CD4-positive, alpha-beta T cell treated with Interleukin-15 for 1 hour (primary cell): ENCODE data around the gene DBN1.
A peak's percentile ranks its signal among the peaks of the same experiment; 100 is the strongest.

Experiments
- DNase-seq: peaks from one replicate; pipeline ENCODE4 v3.0.0-alpha.2; 2020

DBN1 gene

GRCh38 chr5:177440990-177441780 is 32.2 kb downstream of the DBN1 start:
- peak; percentile 13 for DNase-seq

- peak; percentile 47 for DNase-seq
Measured at GRCh38 chr5:177440211-177440989, 33.0 kb downstream of the DBN1 start.

GRCh38 chr5:177439518-177440053 is 33.8 kb downstream of the DBN1 start:
- DNase-seq: no peak

- DNase-seq: peak; percentile 16
Measured at GRCh38 chr5:177438468-177438867, 35.0 kb downstream of the DBN1 start.

- DNase-seq: no peak
Measured at GRCh38 chr5:177437623-177438022, 35.8 kb downstream of the DBN1 start.

- no peak for DNase-seq
Measured at GRCh38 chr5:177435847-177436536, 37.4 kb downstream of the DBN1 start.

- no peak for DNase-seq
Measured at GRCh38 chr5:177434942-177435738, 38.3 kb downstream of the DBN1 start.

GRCh38 chr5:177434437-177434836 is 39.0 kb downstream of the DBN1 start:
- no peak for DNase-seq

- no peak for DNase-seq
Measured at GRCh38 chr5:177433658-177434217, 39.7 kb downstream of the DBN1 start.

GRCh38 chr5:177432839-177433657 is 40.4 kb downstream of the DBN1 start:
- no peak for DNase-seq

GRCh38 chr5:177432143-177432838 is 41.1 kb downstream of the DBN1 start:
- no peak for DNase-seq

- peak; percentile 88 for DNase-seq
Measured at GRCh38 chr5:177431317-177432142, 41.9 kb downstream of the DBN1 start.

- no peak for DNase-seq
Measured at GRCh38 chr5:177430972-177431316, 42.5 kb downstream of the DBN1 start.

GRCh38 chr5:177430140-177430951 is 43.1 kb downstream of the DBN1 start:
- DNase-seq: no peak

GRCh38 chr5:177429248-177430040 is 44.0 kb downstream of the DBN1 start:
- peak; percentile 93 for DNase-seq

- DNase-seq: no peak
Measured at GRCh38 chr5:177428574-177429217, 44.7 kb downstream of the DBN1 start.

GRCh38 chr5:177427919-177428573 is 45.4 kb downstream of the DBN1 start:
- DNase-seq: peak; percentile 54
